Erythroblast (primary cell): ENCODE data around the gene UBE2D3.
A peak's percentile ranks its signal among the peaks of the same experiment; 100 is the strongest.

Source experiments
- DNase-seq, 2 experiments: peaks; one replicate each; lab custom pipeline; 2025; lab: John Stamatoyannopoulos, UW
- GATA1 ChIP-seq: IDR thresholded peaks from 2 replicates; pipeline ENCODE4 v1.6.1; 2011; ENCODE audit warnings: low read depth, mild to moderate bottlenecking, control low read depth, low read length, moderate library complexity
- POLR2A ChIP-seq: IDR thresholded peaks from 2 replicates; pipeline ENCODE4 v1.6.1; 2011; ENCODE audit warnings: mild to moderate bottlenecking, low read length

UBE2D3 gene

DNA sequence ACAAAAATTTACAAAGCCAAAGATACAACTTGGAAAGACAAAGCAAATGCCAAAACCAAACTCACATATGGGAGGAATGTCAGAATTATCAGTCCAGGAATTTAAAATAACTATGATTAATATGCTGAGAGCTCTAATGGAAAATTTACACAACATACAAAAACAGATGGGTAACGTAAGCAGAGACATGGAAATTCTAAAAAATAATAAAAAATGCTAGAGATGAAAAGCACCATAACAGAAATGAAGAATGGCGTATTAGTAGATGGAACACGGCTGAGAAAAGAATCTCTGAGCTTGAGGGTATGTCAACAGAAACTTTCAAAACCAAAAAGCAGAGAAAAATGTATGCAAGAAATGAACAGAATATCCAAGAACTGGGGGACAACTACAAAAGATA lies 62.5 kb downstream of the UBE2D3 start:
- DNase-seq, result no peak
- no peak for TF ChIP-seq POLR2A
- TF ChIP-seq GATA1, result no peak

DNA sequence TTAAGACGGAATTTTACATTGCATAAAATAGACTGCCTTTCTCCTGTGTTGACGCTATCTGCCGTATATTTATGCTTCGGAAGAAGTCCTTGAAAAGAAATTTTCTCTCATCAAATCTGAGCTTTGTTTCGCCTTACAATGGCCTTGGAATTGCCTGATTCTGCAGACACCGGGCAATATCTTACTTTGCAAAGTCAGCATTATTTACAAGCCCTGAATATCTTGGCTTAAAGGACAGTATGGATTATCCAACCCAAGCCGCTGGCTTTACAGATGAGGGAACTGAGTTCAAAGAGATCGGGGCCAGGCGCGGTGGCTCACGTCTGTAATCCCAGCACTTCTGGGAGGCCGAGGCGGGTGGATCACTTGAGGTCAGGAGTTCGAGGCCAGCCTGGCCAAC lies 65.4 kb downstream of the UBE2D3 start:
- DNase-seq, result no peak
- no peak for TF ChIP-seq POLR2A
- TF ChIP-seq GATA1, result no peak

DNA sequence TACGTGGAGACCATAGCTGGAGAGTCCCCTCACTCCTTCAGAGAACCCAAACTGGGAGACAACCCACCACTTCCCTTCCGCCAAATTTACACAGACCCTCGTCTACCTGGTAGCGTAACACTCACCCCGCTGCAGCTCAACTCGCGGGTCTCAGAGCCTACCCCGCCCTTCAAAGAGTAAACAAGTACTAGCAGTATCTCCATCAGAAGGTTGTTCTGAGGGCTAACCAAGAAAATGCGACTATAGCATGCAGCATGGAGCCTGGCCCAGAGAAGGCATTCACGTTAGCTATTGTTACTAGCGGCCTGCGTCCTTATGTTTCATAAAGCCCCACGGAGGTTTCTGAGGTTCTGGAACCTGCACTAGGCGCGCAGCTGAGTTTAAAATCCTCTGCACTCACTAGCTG lies 66.1 kb downstream of the UBE2D3 start:
- DNase-seq, result peak; percentile 57 to 71
- no peak for TF ChIP-seq GATA1
- TF ChIP-seq POLR2A, result no peak

DNA sequence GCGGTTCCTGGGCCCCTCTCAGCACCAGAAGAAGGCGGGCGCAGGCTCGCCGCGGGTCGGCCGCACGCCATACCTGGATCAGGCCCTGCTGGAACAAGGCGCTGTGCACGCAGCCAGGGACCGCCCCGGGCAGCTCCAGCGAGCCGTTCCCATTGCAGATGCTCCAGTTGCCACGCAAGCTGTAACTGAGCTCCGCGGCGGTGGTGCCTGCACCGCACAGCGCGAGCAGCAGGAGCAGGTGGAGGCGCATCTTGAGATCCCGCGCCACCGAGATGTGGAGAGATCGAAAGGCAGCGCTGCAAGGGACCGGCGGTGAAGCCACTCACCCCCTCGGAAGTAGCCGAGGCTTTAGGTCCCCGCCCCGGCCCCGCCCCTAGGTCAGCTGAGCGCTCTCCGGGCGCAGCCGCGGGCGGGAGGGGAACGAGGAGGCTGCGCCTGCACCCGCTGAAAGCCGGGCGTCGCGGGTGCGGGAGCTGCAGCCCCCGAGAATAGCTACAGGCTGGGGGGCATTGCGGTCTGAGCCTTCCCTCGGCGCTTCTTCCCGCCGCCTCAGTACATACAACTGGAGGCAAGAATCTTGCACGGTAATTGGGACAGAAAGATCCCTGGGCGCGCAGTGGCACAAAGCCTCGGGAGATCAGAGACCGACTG lies 66.6 kb downstream of the UBE2D3 start, which contains the start of gene MANBA:
Gene MANBA, minus strand, starts transcription at position 324 of the 651 bp plus-strand sequence. Its CDS starts 74 bp downstream, at position 250.
- TF ChIP-seq POLR2A (peak; percentile 80), GATA1 (no peak)
- peak; percentile 89 to 92 for DNase-seq

DNA sequence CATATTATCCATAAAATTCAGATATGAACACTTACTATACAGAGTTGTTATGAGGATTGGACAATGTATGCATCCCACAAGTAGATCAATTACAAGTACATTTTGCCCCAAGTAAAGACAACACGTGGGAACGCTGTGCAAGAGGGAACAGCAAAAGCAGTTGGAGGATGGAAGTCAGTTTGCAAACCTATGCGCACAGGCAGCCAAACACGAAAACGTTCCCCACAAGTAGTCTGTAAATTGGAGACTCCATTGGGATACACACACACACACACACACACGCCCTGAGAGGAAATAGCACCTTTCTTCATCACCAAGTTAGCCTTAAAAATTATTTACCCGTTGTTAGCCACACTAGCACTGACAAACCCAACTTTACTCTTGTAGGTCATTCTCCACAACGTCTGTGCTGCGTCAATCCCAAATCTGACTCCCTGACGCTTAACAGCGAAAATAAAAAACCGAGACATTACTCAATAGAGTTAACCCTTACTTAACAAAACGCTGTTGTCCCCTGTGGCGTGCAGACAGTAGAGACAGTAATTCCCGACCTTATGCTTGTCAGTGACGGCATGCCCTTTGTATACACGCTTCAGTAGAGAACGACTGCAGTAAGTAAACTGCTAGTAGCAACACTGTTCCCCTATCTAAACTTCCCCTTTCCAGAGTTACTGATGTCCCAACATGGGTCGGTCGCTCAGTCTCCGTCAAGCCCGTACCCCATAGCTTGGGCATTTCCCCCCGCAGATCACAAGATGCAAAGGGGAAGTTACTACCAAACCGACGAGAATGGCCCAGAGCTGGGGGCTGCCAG lies 67.3 kb downstream of the UBE2D3 start:
- peak; percentile 61 to 70 for DNase-seq

DNA sequence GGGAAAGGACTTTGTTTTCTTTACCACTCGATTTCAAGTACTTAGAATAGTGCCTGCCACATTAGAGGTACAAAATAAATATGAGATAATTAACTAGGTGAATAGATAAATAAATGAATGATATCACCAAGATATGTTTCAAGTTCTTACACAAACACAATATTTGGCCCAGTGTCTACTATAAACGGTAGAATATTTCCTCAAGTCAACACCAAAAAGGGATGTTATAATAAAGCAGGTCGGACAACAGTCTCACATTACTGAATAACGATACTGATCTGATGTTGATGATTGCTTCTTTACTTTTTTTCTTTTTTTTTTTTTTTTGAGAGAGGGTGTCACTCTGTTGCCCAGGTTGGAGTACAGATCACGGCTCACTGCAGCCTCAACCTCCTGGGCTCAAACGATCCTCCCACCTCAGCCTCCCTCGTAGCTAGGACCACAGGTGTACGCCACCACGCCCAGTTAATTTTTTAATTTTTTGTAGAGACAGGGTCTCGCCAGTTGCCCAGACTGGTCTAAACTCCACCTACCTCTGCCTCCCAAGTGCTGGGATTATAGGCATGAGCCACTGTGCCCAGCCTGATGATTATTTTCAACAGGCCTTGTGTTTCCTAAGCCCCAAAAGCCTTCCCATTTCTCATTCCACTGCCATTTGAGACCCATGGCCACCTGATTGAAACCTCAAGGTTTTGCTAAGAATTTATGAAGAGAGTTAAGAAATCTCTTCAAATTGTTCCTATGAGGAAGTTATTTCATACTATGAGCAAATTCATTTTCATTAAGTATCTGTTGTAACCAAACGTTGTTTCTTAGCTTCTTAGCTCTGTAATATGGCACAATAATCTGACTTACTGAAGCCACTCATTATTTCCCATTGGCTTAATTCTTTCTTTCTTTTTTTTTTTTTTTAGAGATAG lies 68.8 kb downstream of the UBE2D3 start:
- DNase-seq, result no peak

More for the DNA sequence above, 67.3 kb downstream of the UBE2D3 start:
- TF ChIP-seq GATA1 (no peak), POLR2A (no peak)

DNA sequence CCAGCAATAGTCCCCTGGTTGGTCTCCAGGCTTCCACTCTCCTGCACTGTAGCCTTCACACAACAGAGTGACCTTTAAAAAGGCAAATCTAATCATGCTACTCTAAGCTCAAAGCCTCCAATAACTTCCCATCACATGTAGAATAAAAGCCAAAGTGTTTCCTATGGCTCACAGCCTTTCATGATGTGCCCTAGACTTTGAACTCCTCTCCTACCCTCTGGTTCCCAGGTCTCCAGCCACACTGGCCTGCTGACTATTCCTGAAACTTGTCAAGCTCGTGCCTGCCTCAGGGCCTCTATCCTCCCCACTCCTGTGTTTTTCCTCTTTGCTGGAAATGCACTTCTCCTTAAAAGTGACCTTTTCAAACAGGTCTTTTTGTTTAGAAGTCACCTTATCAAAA lies 69.7 kb downstream of the UBE2D3 start:
- no peak for TF ChIP-seq POLR2A
- no peak for TF ChIP-seq GATA1

More for the DNA sequence above, 68.8 kb downstream of the UBE2D3 start:
- TF ChIP-seq GATA1 (no peak), POLR2A (no peak)

DNA sequence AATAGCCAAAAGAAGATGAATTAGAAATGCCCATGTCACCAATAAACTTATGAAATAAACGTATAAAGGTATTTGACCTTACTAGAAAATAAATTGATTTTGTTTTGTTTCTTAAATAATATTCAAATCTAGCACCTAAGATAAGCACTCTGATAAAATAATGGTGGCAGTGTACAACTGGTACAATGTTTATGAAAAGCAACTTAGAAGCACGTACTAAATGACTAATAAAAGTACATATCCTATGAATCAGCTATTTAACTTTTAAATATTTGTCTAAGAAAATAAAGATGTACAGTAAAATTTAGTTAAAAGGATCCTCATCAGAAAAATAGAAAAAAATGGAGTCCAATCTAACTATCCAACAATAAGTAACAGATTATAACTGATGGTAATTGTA lies 73.3 kb downstream of the UBE2D3 start:
- no peak for DNase-seq
- TF ChIP-seq GATA1 (no peak), POLR2A (no peak)

More for the DNA sequence above, 69.7 kb downstream of the UBE2D3 start:
- DNase-seq, result no peak

DNA sequence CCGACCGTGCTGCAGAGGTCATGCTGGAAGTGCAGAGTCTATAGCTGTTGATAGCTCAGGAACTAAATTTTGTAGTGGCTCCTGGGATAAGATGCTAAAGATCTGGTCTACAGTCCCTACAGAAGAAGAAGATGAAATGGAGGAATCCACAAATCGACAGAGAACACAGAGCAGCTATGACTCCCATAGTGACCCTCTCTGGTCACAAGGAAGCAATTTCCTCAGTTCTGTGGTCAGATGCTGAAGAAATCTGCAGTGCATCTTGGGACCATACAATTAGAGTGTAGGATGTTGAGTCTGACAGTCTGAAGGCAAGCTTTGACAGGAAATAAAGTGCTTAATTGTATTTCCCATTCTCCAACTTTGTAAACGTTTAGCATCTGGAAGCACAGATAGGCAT lies 75.4 kb downstream of the UBE2D3 start:
- no peak for TF ChIP-seq POLR2A
- TF ChIP-seq GATA1, result no peak

More for the DNA sequence above, 75.4 kb downstream of the UBE2D3 start:
- DNase-seq, result no peak
